OCI-LY3 (cell line): ENCODE results near the gene AKR7A2.

Experiments
- H2AFZ ChIP-seq: fragments of 200-600, 300-600 bp; shearing (Covaris generic); 2 replicates; pipeline ENCODE4 v1.6.0; 2014; ENCODE audit warnings: antibody characterized with exemption, low read depth, low read length
- H3K27ac ChIP-seq: fragments of 200-600, 300-600 bp; sonication (generic); 2 replicates; pipeline ENCODE4 v1.5.1; 2014; ENCODE audit warnings: mild to moderate bottlenecking, low read length, moderate library complexity, mixed read lengths
- H3K27me3 ChIP-seq: fragments of 200-600, 300-600 bp; sonication (generic); 2 replicates; pipeline ENCODE4 v1.6.1; 2014; ENCODE audit warnings: low read depth, low read length, mixed read lengths
- H3K36me3 ChIP-seq: fragments of 200-600, 300-600 bp; sonication (generic); replicated peaks from 2 replicates; pipeline ENCODE3; 2014; ENCODE audit warnings: low read depth, low read length, mixed read lengths
- H3K4me1 ChIP-seq: fragments of 300-600, 200-600 bp; sonication (generic); 2 replicates; pipeline ENCODE4 v1.6.1; 2014; ENCODE audit warnings: low read length, mixed read lengths
- H3K4me2 ChIP-seq: fragments of 200-600, 300-600 bp; sonication (generic); 2 replicates; pipeline ENCODE4 v1.6.1; 2014; ENCODE audit warnings: low read length, mixed read lengths
- H3K4me3 ChIP-seq: fragments of 300-600, 200-600 bp; sonication (generic); 2 replicates; pipeline ENCODE4 v1.5.1; 2014; ENCODE audit warnings: antibody characterized with exemption, mild to moderate bottlenecking, low read length, moderate library complexity
- H3K79me2 ChIP-seq: fragments of 300-600, 200-600 bp; shearing (Covaris generic); 2 replicates; pipeline ENCODE4 v1.6.1; 2014; ENCODE audit warnings: mild to moderate bottlenecking, low read length, mixed read lengths
- H3K9ac ChIP-seq: fragments of 300-600, 200-600 bp; shearing (Covaris generic); 2 replicates; pipeline ENCODE4 v1.6.0; 2014; ENCODE audit warnings: mild to moderate bottlenecking, low read length, moderate library complexity
- H3K9me3 ChIP-seq: fragments of 200-600, 300-600 bp; shearing (Covaris generic); 2 replicates; pipeline ENCODE4 v1.6.1; 2014; ENCODE audit warnings: low read length, mixed read lengths; ENCODE audit not compliant: insufficient read depth
- H4K20me1 ChIP-seq: fragments of 200-600, 300-600 bp; sonication (generic); 2 replicates; pipeline ENCODE4 v1.6.1; 2016; ENCODE audit warnings: low read length, mixed read lengths; ENCODE audit not compliant: insufficient read depth
- CTCF ChIP-seq: fragments of 200-600, 300-600 bp; sonication (generic); IDR thresholded peaks from 2 replicates; pipeline ENCODE4 v1.5.1; 2014; ENCODE audit warnings: antibody characterized with exemption, low read length, low read depth
- EZH2phosphoT487 ChIP-seq: fragments of 200-600 bp; shearing (Covaris generic); IDR thresholded peaks from 2 replicates; pipeline ENCODE4 v1.6.1; 2018; ENCODE audit warnings: antibody characterized with exemption, mixed run types, low read depth

AKR7A2 gene

GRCh38 chr1:19268445-19268844 is 43.5 kb downstream of the AKR7A2 start:
- H3K4me2 ChIP-seq: no peak overlapping the region
- H3K4me3 ChIP-seq: no peak overlapping the region
- H3K4me1 ChIP-seq: no peaks in the 10 kb centered on the region
- H3K27me3 ChIP-seq: no peaks in the 10 kb centered on the region
- TF ChIP-seq EZH2phosphoT487 (no peak), CTCF (no peak)
- no peaks in the 10 kb centered on the region for H4K20me1 ChIP-seq
- H3K9ac ChIP-seq: no peak overlapping the region
- no peaks in the 10 kb centered on the region for H3K36me3 ChIP-seq
- H3K9me3 ChIP-seq: no peaks in the 10 kb centered on the region
- H3K79me2 ChIP-seq: no peaks in the 10 kb centered on the region
- H2AFZ ChIP-seq: no peak overlapping the region
- no peak overlapping the region for H3K27ac ChIP-seq

- Histone ChIP-seq H3K9me3 (no peaks in the 10 kb centered on the region), H3K36me3 (peaks cover 1% of the 10 kb centered on the region), H3K4me3 (no peak overlapping the region), H3K4me2 (no peak overlapping the region), H3K27ac (no peak overlapping the region), H3K79me2 (no peaks in the 10 kb centered on the region), H2AFZ (no peak overlapping the region), H3K27me3 (no peaks in the 10 kb centered on the region), H3K4me1 (no peaks in the 10 kb centered on the region), H3K9ac (no peak overlapping the region), H4K20me1 (no peaks in the 10 kb centered on the region)
- TF ChIP-seq EZH2phosphoT487 (no peak), CTCF (no peak)
Observed at GRCh38 chr1:19262744-19263143, 49.2 kb downstream of the AKR7A2 start.

- Histone ChIP-seq H2AFZ (no peak overlapping the region), H3K79me2 (no peaks in the 10 kb centered on the region), H3K4me1 (no peaks in the 10 kb centered on the region), H3K27ac (no peak overlapping the region), H4K20me1 (no peaks in the 10 kb centered on the region), H3K4me3 (no peak overlapping the region), H3K36me3 (peaks cover 4% of the 10 kb centered on the region), H3K4me2 (no peak overlapping the region), H3K9me3 (no peaks in the 10 kb centered on the region), H3K9ac (no peak overlapping the region), H3K27me3 (no peaks in the 10 kb centered on the region)
- TF ChIP-seq CTCF (no peak), EZH2phosphoT487 (no peak)
Observed at GRCh38 chr1:19262047-19262446, 49.9 kb downstream of the AKR7A2 start.

GRCh38 chr1:19260211-19261138 is 51.5 kb downstream of the AKR7A2 start:
- H3K9ac ChIP-seq: no peak overlapping the region
- H3K4me1 ChIP-seq: no peaks in the 10 kb centered on the region
- H3K27me3 ChIP-seq: no peaks in the 10 kb centered on the region
- no peaks in the 10 kb centered on the region for H3K9me3 ChIP-seq
- TF ChIP-seq EZH2phosphoT487 (no peak), CTCF (no peak)
- H4K20me1 ChIP-seq: no peaks in the 10 kb centered on the region
- peaks cover 8% of the 10 kb centered on the region for H3K36me3 ChIP-seq
- H2AFZ ChIP-seq: no peak overlapping the region
- H3K79me2 ChIP-seq: peaks cover 5% of the 10 kb centered on the region
- no peak overlapping the region for H3K4me2 ChIP-seq
- no peak overlapping the region for H3K4me3 ChIP-seq
- H3K27ac ChIP-seq: no peak overlapping the region
